ENCODE results near the gene RHOT1.

GRCh38 chr17:32240750-32241149 lies 98.4 kb downstream of the RHOT1 start:
- TF ChIP-seq SIN3A (IDR thresholded peaks at IDR 0.05; ENCODE audit: borderline replicate concordance, insufficient read depth, low read length) (no peak), POLR2AphosphoS5 (IDR thresholded peaks at IDR 0.05; ENCODE audit: low read depth, low read length) (no peak), TAF1 (IDR thresholded peaks at IDR 0.05; ENCODE audit: borderline replicate concordance, insufficient read depth, low read length) (no peak), FOXP2 (optimal IDR thresholded peaks at IDR 0.05; ENCODE audit: borderline replicate concordance, extremely low read depth, extremely low read length, insufficient read depth) (no peak)
- TF ChIP-seq, protein P1, sequence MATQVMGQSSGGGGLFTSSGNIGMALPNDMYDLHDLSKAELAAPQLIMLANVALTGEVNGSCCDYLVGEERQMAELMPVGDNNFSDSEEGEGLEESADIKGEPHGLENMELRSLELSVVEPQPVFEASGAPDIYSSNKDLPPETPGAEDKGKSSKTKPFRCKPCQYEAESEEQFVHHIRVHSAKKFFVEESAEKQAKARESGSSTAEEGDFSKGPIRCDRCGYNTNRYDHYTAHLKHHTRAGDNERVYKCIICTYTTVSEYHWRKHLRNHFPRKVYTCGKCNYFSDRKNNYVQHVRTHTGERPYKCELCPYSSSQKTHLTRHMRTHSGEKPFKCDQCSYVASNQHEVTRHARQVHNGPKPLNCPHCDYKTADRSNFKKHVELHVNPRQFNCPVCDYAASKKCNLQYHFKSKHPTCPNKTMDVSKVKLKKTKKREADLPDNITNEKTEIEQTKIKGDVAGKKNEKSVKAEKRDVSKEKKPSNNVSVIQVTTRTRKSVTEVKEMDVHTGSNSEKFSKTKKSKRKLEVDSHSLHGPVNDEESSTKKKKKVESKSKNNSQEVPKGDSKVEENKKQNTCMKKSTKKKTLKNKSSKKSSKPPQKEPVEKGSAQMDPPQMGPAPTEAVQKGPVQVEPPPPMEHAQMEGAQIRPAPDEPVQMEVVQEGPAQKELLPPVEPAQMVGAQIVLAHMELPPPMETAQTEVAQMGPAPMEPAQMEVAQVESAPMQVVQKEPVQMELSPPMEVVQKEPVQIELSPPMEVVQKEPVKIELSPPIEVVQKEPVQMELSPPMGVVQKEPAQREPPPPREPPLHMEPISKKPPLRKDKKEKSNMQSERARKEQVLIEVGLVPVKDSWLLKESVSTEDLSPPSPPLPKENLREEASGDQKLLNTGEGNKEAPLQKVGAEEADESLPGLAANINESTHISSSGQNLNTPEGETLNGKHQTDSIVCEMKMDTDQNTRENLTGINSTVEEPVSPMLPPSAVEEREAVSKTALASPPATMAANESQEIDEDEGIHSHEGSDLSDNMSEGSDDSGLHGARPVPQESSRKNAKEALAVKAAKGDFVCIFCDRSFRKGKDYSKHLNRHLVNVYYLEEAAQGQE (IDR thresholded peaks at IDR 0.05; ENCODE audit: insufficient read depth in 1 of 2, low read depth in 2 of 2, low read length in 2 of 2) = peak; percentile 83 to 91

Measured in PFSK-1 (cell line).